ENCODE results near the gene MYLK. TPM values are rescaled to one million over a fixed set of nuclear protein-coding genes. Genes with fewer than 3 reads are reported as not detected.

The MYLK gene
- total RNA-seq, 1 donor from 2014 or later: 9.5 TPM

DNA sequence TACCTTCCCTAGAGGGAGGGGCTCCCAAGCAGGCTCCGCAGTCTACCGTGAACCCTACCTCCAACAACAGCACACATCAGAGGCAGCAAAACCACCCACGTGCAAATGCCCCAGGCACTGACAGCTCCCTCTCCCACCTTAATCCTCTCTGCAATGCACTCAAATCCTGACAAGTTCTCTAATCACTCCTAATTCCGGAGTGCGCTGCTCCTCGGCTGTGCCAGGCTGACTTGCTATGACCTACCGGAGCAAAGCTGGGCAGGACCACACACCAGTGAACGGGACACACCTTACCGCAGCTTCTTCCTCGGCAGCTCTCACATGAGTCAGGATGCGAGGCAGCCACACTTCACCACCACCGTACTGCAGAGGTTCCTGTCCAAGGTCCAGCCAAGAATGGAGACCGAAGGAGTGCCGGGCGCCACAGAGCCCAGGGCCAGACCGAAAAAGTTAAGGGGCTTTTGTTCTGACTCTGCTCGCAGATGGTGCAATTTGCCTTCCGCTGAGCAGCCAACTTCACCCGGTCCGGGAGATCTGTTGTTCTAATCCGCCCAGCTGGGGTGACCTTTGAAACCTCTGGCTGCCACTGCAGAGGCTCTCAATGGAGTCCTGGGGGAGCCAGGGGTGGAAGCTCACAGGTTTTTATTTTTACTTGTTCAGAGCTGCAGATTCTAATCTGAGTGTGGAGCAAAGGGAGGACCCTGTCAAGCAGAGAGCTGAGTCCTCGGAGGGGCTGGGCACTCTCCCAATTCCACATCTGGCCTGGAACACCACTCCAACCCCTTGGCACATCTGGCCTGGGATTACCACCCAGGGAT is 84.4 kb downstream of the MYLK start:
- ATAC-seq: no peak
- intact Hi-C loops (cut with micrococcal nuclease): no loop called here
- DNase-seq: no peak

DNA sequence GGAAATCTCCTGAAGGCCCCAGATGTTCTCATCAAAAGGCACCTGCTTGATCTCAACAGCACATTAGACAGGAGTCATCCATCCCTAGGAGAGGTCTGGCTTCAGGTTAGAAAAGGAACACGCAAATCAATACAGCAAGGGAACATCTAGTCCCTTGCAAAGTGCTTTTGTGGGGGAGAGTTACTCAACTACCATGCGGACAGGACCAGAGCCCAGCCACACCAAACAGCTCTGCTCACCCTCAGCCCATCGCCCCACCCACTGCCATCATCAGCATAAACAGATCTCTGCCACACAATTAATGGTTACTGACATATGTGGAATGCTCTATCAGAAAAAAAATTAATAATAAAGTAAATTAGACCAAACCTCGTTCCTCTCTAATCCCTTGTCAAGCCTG is 85.6 kb downstream of the MYLK start:
- DNase-seq (no peak), ATAC-seq (no peak)
- intact Hi-C loops (cut with micrococcal nuclease): no loop called here

GRCh38 chr3:123795471-123796251 is 88.5 kb downstream of the MYLK start:
- ATAC-seq: no peak
- intact Hi-C loops (cut with micrococcal nuclease): no loop called here
- DNase-seq: no peak

DNA sequence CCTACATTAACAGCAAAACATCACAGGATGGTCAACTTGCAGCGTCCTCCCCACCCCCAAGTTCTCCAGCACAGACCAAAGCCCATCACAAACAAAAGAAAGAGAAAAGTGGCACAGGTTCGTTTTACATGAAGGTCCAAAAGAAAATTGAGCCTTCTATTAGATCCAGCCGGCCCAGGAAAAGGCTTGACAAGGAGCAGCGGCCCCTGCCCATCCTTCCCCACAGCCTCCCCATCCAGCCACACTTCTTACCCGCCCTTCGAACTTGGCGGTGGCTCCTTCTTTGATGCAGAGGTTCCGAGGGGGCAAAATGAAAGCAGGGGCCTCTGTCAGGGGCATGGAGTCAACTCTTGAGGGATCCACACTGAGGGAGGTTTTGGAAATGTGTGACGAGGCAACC is 90.7 kb downstream of the MYLK start:
- intact Hi-C loops (cut with micrococcal nuclease): no loop called here
- ATAC-seq (no peak), DNase-seq (no peak)

GRCh38 chr3:123792473-123793201 is 91.5 kb downstream of the MYLK start:
- DNase-seq (no peak), ATAC-seq (no peak)
- intact Hi-C loops (cut with micrococcal nuclease): no loop called here

GRCh38 chr3:123791898-123792297 is 92.2 kb downstream of the MYLK start:
- no peak for DNase-seq

DNA sequence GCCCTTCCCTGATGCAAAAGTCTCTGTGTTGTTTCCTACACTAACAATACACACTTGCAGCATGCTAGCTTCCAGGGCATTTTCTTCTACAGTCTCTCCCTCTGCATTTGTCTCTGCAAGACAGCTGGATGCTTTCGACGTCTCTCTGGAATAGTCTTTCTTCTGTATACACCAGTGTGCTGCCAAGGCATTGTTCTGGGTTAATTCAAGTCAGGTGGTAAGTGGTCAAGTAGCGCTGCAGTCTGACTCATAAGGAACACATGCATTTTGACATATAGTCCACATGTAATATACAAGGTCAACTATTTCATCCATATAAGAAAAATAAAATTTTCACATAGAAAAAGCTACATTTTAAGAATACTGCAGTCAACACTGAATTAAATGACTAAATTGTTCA is 92.7 kb downstream of the MYLK start:
- ATAC-seq: no peak
- intact Hi-C loops (cut with micrococcal nuclease): no loop called here
- no peak for DNase-seq

More at GRCh38 chr3:123791898-123792297, 92.2 kb downstream of the MYLK start:
- peak; percentile 33 for ATAC-seq
- intact Hi-C loops (cut with micrococcal nuclease): no loop called here

DNA sequence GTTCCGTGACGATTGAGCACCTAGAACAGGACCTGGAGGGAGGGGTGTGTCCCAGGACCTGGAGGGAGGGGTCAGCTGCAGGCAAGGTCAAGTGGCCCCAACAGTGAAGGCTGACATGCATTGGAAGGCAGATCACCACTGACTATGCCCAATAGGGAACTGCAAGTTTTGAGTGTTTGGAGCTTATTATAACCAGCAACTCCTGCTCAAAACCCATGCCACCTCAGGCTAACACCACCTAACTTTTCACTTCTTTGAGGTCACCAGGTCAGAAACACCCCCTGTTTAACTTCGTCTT is 93.1 kb downstream of the MYLK start:
- no peak for DNase-seq
- ATAC-seq: no peak
- intact Hi-C loops (cut with micrococcal nuclease): no loop called here

DNA sequence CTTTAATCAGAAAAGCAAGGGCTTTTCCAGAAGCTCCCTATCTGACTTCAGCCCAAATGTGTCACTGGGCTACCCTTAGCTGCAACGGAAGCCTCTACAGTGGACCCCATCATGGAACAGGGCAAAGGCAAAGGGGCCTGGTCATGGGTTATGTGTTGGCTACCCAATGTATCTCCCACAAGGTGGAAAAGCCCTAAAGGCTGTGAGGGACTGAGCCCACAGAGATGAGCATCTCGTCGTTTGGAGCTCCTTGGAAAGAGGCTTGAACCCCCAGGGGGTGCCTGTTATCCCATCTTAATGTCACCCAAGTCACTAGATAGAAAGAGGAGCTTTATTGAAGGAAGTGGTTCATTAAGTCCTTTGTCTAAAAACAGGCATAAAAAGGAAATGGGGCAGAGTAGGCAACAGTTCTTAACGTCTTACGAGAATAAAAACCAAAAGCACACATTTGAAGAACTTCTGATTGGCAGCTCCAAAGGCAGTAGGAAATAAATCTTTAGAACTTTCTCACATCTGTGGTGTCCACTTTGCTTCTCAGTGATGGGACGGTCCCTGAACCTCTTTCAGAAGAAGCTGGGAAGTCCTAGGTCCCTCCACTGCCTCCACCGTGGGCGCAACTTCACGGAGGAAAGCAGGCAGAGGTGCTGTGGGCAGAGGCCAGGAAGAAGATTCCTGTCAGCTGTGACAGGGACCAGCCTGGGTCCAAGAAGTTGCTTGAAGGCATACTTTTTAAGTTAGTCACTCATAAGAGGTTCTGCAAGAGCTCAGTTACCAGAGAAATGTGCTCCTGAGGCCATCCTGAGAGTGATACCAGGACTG is 93.7 kb downstream of the MYLK start:
- ATAC-seq: no peak
- DNase-seq: no peak
- intact Hi-C loops (cut with micrococcal nuclease): no loop called here

GRCh38 chr3:123789760-123790159 is 94.4 kb downstream of the MYLK start:
- ATAC-seq: no peak
- DNase-seq: no peak
- intact Hi-C loops (cut with micrococcal nuclease): no loop called here

- intact Hi-C loops (cut with micrococcal nuclease): no loop called here
- no peak for DNase-seq
- ATAC-seq: no peak
Observed at GRCh38 chr3:123789160-123789559, 95.0 kb downstream of the MYLK start.

GRCh38 chr3:123788710-123789109 is 95.4 kb downstream of the MYLK start:
- DNase-seq (no peak), ATAC-seq (no peak)
- intact Hi-C loops (cut with micrococcal nuclease): no loop called here

- DNase-seq (no peak), ATAC-seq (no peak)
- intact Hi-C loops (cut with micrococcal nuclease): no loop called here
Observed at GRCh38 chr3:123787133-123787532, 97.0 kb downstream of the MYLK start.

GRCh38 chr3:123785602-123786001 is 98.5 kb downstream of the MYLK start:
- no peak for DNase-seq
- no peak for ATAC-seq
- intact Hi-C loops (cut with micrococcal nuclease): no loop called here

GRCh38 chr3:123783811-123784210 is 100.3 kb downstream of the MYLK start:
- DNase-seq (no peak), ATAC-seq (peak; percentile 40)
- intact Hi-C loops (cut with micrococcal nuclease): no loop called here

DNA sequence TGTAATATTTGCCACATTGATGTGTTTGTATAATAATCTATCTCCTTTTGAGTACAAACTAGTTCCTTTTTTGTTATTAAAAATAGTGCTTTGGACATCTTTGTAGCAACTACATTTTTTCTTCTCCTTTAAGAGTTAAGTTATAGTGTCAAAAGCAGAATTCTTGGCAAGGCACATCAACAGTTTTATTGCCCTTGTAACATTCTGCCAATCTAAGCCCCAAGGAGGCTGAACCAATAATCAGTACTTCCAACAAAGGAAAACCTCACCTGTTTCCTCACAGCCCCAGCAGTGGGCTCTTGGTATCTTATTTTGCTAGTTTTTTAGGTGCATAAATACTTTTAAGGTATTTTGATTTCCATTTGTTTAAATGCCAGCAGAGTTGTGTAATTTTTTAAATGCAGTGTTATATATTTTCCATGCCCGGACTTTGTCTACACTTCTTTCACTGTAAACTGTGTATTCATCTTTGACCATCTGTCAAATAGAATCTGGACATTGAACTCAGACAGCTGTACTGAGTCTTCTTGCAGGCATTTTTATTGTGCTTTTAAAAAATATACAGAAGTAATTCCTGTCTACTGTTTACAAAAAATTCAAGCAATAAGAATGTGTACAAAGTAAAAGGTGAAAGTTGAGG is 101.0 kb downstream of the MYLK start:
- intact Hi-C loops (cut with micrococcal nuclease): no loop called here
- ATAC-seq: no peak
- DNase-seq: no peak

DNA sequence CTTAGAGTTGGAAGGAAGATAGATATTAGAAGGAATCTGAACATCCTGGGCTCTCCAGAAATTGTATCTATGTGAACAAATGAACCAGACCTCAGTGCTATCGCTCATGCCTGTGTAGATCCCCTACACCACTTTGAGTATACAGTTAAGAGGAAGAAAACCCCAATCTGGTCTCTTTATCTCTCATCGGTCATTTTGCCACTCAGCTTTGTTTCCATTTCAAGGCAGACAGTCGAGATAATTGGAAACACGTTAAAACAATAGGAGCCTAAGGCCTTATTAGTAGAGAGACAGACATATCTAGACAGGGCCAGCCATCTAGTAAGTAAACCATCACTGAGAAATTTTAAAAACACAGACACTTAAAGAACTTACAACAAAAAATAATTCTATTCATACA is 101.6 kb downstream of the MYLK start:
- ATAC-seq: no peak
- DNase-seq: no peak
- intact Hi-C loops (cut with micrococcal nuclease): no loop called here

DNA sequence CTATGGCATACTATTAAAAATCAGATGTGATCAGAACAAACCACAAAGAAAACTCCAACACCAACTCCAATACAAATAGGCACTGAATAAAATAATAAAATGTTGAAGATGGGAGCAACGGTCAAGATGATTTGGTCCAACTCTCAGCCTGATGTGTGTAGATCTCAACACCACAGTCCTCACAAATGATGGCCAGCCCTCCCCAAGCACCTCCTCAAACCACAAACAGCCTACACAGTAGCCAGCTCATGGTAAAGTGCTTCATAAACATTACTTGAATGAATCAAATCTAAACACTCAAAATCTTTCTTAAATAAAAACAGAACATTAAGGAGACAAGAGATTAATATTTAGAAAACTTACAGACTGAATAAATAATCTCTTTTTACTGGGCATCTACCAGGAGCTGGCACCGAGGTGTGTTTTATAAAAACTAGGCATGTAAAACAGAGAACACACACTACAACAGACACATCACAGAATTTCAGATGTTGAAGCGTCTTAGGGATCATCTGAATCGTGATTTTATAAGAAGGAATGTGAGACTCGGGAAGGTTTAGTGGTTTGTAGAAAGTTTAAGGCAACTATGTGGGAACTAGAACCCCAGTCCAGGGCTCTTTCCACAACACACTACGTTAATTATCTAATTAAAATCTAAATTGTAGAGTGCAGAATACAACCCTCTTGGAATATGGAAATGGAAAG is 102.4 kb downstream of the MYLK start:
- intact Hi-C loops (cut with micrococcal nuclease): no loop called here
- no peak for ATAC-seq
- DNase-seq: no peak

Measured in left ventricle myocardium superior (tissue), 1 donor.